Neural cell (in vitro differentiated cells): ENCODE results near the gene UBASH3A.

Experiments used
- EP300 ChIP-seq: fragments of 450-650 bp; conservative IDR thresholded peaks from 2 replicates; pipeline ENCODE4 v1.6.1; 2014; ENCODE audit warnings: antibody characterized with exemption, mild to moderate bottlenecking, moderate library complexity; ENCODE audit not compliant: poor library complexity, severe bottlenecking
- EZH2 ChIP-seq: fragments of 200-600, 300-800 bp; shearing (Covaris generic), sonication (generic); IDR thresholded peaks from 2 replicates; pipeline ENCODE4 v1.6.1; 2014; ENCODE audit warnings: antibody characterized with exemption, low read length, borderline replicate concordance, mild to moderate bottlenecking; ENCODE audit not compliant: insufficient read depth, poor library complexity, severe bottlenecking
- POLR2AphosphoS5 ChIP-seq: IDR thresholded peaks from 2 replicates; pipeline ENCODE4 v1.6.1; 2012
- RAD21 ChIP-seq: fragments of 450-650 bp; conservative IDR thresholded peaks from 2 replicates; pipeline ENCODE4 v1.6.1; 2014; ENCODE audit warnings: antibody characterized with exemption, mild to moderate bottlenecking, moderate library complexity
- TAF1 ChIP-seq: IDR thresholded peaks from 2 replicates; pipeline ENCODE4 v1.6.1; 2012; ENCODE audit warnings: low read depth
- TF ChIP-seq, protein P1 (sequence below): fragments of 450-650 bp; IDR thresholded peaks from 2 replicates; pipeline ENCODE4 v1.5.1; 2014; ENCODE audit warnings: antibody characterized with exemption, mild to moderate bottlenecking, moderate library complexity; ENCODE audit not compliant: poor library complexity, severe bottlenecking

GRCh38 chr21:42356046-42356445, 47.7 kb upstream of the UBASH3A start:
- no peak for TF ChIP-seq TAF1
- TF ChIP-seq, protein P1, sequence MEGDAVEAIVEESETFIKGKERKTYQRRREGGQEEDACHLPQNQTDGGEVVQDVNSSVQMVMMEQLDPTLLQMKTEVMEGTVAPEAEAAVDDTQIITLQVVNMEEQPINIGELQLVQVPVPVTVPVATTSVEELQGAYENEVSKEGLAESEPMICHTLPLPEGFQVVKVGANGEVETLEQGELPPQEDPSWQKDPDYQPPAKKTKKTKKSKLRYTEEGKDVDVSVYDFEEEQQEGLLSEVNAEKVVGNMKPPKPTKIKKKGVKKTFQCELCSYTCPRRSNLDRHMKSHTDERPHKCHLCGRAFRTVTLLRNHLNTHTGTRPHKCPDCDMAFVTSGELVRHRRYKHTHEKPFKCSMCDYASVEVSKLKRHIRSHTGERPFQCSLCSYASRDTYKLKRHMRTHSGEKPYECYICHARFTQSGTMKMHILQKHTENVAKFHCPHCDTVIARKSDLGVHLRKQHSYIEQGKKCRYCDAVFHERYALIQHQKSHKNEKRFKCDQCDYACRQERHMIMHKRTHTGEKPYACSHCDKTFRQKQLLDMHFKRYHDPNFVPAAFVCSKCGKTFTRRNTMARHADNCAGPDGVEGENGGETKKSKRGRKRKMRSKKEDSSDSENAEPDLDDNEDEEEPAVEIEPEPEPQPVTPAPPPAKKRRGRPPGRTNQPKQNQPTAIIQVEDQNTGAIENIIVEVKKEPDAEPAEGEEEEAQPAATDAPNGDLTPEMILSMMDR, result no peak
- no peak for TF ChIP-seq EP300
- TF ChIP-seq POLR2AphosphoS5, result no peak
- TF ChIP-seq EZH2, result no peak
- TF ChIP-seq RAD21, result no peak
